H1 (cell line): ENCODE data around the gene ZNF555. TPM values are rescaled to one million over a fixed set of nuclear protein-coding genes. Genes with fewer than 3 reads are reported as not detected.

ENCODE experiments used
- CTCF ChIA-PET: fragments of 300-600 bp; sonication (Branson Sonifier 250); formaldehyde crosslinking; loops from one replicate; lab custom pipeline; 2021; ENCODE audit not compliant: partially characterized antibody; lab: Charles Lee
- POLR2A ChIA-PET: fragments of 300-600 bp; sonication (Branson Sonifier 250); formaldehyde crosslinking; loops from one replicate; lab custom pipeline; 2021; ENCODE audit warnings: inconsistent platforms; ENCODE audit not compliant: partially characterized antibody; lab: Charles Lee
- DNase-seq, 2 experiments: peaks; one replicate each; pipeline versions ENCODE4 v3.0.0 to v3.0.0-alpha.2; 2010 to 2022; ENCODE audit warnings: low spot score in 2 of 2, low read depth in 1 of 2, mixed read lengths in 1 of 2
- FAIRE-seq: peaks from 2 replicates; lab custom pipeline; 2011; peaks lifted over from hg19 to GRCh38; lab: Jason Lieb, UNC
- H2AFZ ChIP-seq: 2 replicates; pipeline ENCODE4 v1.8.1; 2012; ENCODE audit warnings: low read length, inconsistent platforms
- H2AK5ac ChIP-seq: 2 replicates; pipeline ENCODE4 v1.6.1; 2013; ENCODE audit warnings: low read depth, low read length
- H2BK120ac ChIP-seq: replicated peaks from 2 replicates; pipeline ENCODE3; 2013; ENCODE audit warnings: low read depth, low read length, inconsistent platforms
- H2BK12ac ChIP-seq: 2 replicates; pipeline ENCODE4 v1.6.1; 2013; ENCODE audit warnings: low read depth, low read length
- H2BK15ac ChIP-seq: 2 replicates; pipeline ENCODE4 v1.6.1; 2013; ENCODE audit warnings: low read length
- H2BK20ac ChIP-seq: 2 replicates; pipeline ENCODE4 v1.6.1; 2013; ENCODE audit warnings: low read length
- H2BK5ac ChIP-seq: 2 replicates; pipeline ENCODE4 v1.6.1; 2013; ENCODE audit warnings: low read depth, low read length
- H3K14ac ChIP-seq: 2 replicates; pipeline ENCODE4 v1.6.1; 2013; ENCODE audit warnings: inconsistent platforms; ENCODE audit not compliant: insufficient read length
- H3K18ac ChIP-seq: 2 replicates; pipeline ENCODE4 v1.6.1; 2013; ENCODE audit warnings: low read length; ENCODE audit errors: extremely low read depth
- H3K23ac ChIP-seq: 2 replicates; pipeline ENCODE4 v1.6.1; 2013; ENCODE audit warnings: inconsistent platforms; ENCODE audit not compliant: insufficient read length
- H3K23me2 ChIP-seq: 2 replicates; pipeline ENCODE4 v1.6.1; 2013; ENCODE audit warnings: low read depth, low read length
- H3K27ac ChIP-seq: 2 replicates; pipeline ENCODE4 v1.6.1; 2011; ENCODE audit warnings: low read depth, low read length, inconsistent platforms
- H3K27me3 ChIP-seq, 4 experiments: replicated peaks in 1 of 4; 1 replicate in 1 of 4; 2 replicates in 3 of 4; pipeline versions ENCODE4 v1.6.1 to v1.8.1; 2011 to 2013; ENCODE audit warnings: low read length in 3 of 4, mild to moderate bottlenecking in 3 of 4, inconsistent platforms in 2 of 4, mixed read lengths in 2 of 4, moderate library complexity in 1 of 4; ENCODE audit not compliant: control insufficient read depth in 3 of 4, insufficient read depth in 3 of 4; ENCODE audit errors: extremely low read depth in 1 of 4
- H3K36me3 ChIP-seq, 4 experiments: 2 replicates each; pipeline versions ENCODE4 v1.6.1 to v1.8.1; 2011 to 2013; ENCODE audit warnings: mild to moderate bottlenecking in 4 of 4, low read length in 3 of 4, moderate library complexity in 2 of 4, control low read depth in 1 of 4, inconsistent platforms in 1 of 4; ENCODE audit not compliant: insufficient read depth in 4 of 4, control insufficient read depth in 2 of 4
- H3K4ac ChIP-seq: replicated peaks from 2 replicates; pipeline ENCODE3; 2013; ENCODE audit warnings: low read length, low read depth, mixed read lengths, inconsistent platforms; ENCODE audit not compliant: insufficient read length
- H3K4me1 ChIP-seq, 4 experiments: replicated peaks in 1 of 4; 1 replicate in 1 of 4; 2 replicates in 3 of 4; pipeline versions ENCODE4 v1.6.1 to v1.8.1; 2011 to 2013; ENCODE audit warnings: low read length in 3 of 4, inconsistent platforms in 2 of 4, mixed read lengths in 1 of 4; ENCODE audit not compliant: insufficient read depth in 4 of 4, control insufficient read depth in 3 of 4
- H3K4me2 ChIP-seq, 2 experiments: 2 replicates each; pipeline versions ENCODE4 v1.6.1 to v1.8.1; 2011 to 2013; ENCODE audit warnings: low read depth in 2 of 2, low read length in 2 of 2, control low read depth in 1 of 2, inconsistent platforms in 1 of 2, mild to moderate bottlenecking in 1 of 2; ENCODE audit not compliant: insufficient read depth in 1 of 2
- H3K4me3 ChIP-seq, 4 experiments: fragments of 200-600, 300-600 bp in 1 of 4; sonication (generic), shearing (Covaris generic), sonication (Bioruptor Twin) in 1 of 4; 2 replicates each; pipeline versions ENCODE4 v1.5.1 to v1.8.1; 2011 to 2016; ENCODE audit warnings: low read length in 4 of 4, low read depth in 3 of 4, control low read depth in 2 of 4, inconsistent platforms in 2 of 4, mild to moderate bottlenecking in 2 of 4, mixed read lengths in 1 of 4, moderate library complexity in 1 of 4; ENCODE audit not compliant: insufficient read depth in 2 of 4; ENCODE audit errors: extremely low read depth in 1 of 4
- H3K56ac ChIP-seq: replicated peaks from 2 replicates; pipeline ENCODE3; 2013; ENCODE audit warnings: low read depth, mild to moderate bottlenecking, mixed read lengths, low read length, inconsistent platforms; ENCODE audit not compliant: insufficient read length
- H3K79me1 ChIP-seq: 2 replicates; pipeline ENCODE4 v1.6.1; 2013; ENCODE audit warnings: low read depth, low read length, control low read depth
- H3K79me2 ChIP-seq, 2 experiments: 2 replicates each; pipeline versions ENCODE4 v1.6.1 to v1.8.1; 2012 to 2013; ENCODE audit warnings: low read length in 2 of 2, mild to moderate bottlenecking in 2 of 2, inconsistent platforms in 1 of 2; ENCODE audit not compliant: insufficient read depth in 2 of 2, control insufficient read depth in 1 of 2
- H3K9ac ChIP-seq, 4 experiments: replicated peaks in 1 of 4; 1 replicate in 1 of 4; 2 replicates in 3 of 4; pipeline versions ENCODE4 v1.6.1 to v1.8.1; 2011 to 2013; ENCODE audit warnings: low read depth in 3 of 4, low read length in 3 of 4, control low read depth in 2 of 4, mild to moderate bottlenecking in 2 of 4, moderate library complexity in 2 of 4, inconsistent platforms in 1 of 4; ENCODE audit errors: extremely low read depth in 1 of 4
- H3K9me3 ChIP-seq, 2 experiments: 2 replicates each; pipeline versions ENCODE4 v1.6.1 to v1.8.1; 2012 to 2013; ENCODE audit warnings: mild to moderate bottlenecking in 2 of 2, moderate library complexity in 2 of 2, control low read depth in 1 of 2, inconsistent platforms in 1 of 2, low read depth in 1 of 2, low read length in 1 of 2, mixed read lengths in 1 of 2; ENCODE audit not compliant: insufficient read depth in 2 of 2
- H4K20me1 ChIP-seq, 2 experiments: replicated peaks in 1 of 2; 2 replicates each; pipeline versions ENCODE3 to v1.8.1; 2011 to 2013; ENCODE audit warnings: inconsistent platforms in 2 of 2, low read length in 2 of 2, mild to moderate bottlenecking in 1 of 2; ENCODE audit not compliant: insufficient read depth in 2 of 2, control insufficient read depth in 1 of 2
- H4K5ac ChIP-seq: 2 replicates; pipeline ENCODE4 v1.6.1; 2013; ENCODE audit warnings: low read length, low read depth, mixed read lengths, inconsistent platforms; ENCODE audit not compliant: insufficient read length
- H4K8ac ChIP-seq: 2 replicates; pipeline ENCODE4 v1.8.0; 2013; ENCODE audit warnings: mild to moderate bottlenecking, moderate library complexity, low read length, inconsistent platforms; ENCODE audit not compliant: insufficient read depth; ENCODE audit errors: extremely low read depth
- H4K91ac ChIP-seq: replicated peaks from 2 replicates; pipeline ENCODE3; 2013; ENCODE audit warnings: low read length, mixed read lengths, inconsistent platforms; ENCODE audit not compliant: insufficient read length
- SP4 ChIP-seq: IDR thresholded peaks from 2 replicates; pipeline ENCODE4 v1.6.1; 2012; ENCODE audit warnings: low read length, inconsistent platforms
- WGBS, 2 experiments: shearing (Covaris generic) in 1 of 2; methylation state at CpG; one replicate each; pipeline versions ENCODE4 v1.1.6 to v1.1.7; 2013 to 2015; ENCODE audit warnings: low lambda C conversion rate in 2 of 2, mixed read lengths in 2 of 2, inconsistent platforms in 1 of 2, low coverage in 1 of 2, missing lambda C conversion rate in 1 of 2; ENCODE audit not compliant: insufficient replicate concordance in 2 of 2, insufficient coverage in 1 of 2, insufficient read length in 1 of 2; ENCODE audit errors: extremely low coverage in 1 of 2, missing lambda C conversion rate in 1 of 2; 5-methylcytosine and 5-hydroxymethylcytosine counted together
- polyA plus RNA-seq, 7 experiments: library from polyadenylated mRNA; depleted of rRNA in 3 of 7; stranded (reverse) in 5 of 7; unstranded in 2 of 7; fragments of >200 nt in 5 of 7; fragments of 200-250 nt in 2 of 7; gene quantifications; 1 replicate in 5 of 7; 2 replicates in 1 of 7; 4 replicates in 1 of 7; pipeline versions ENCODE4 v1.2.1 to v1.2.3, GENCODE V29; 2011 to 2013; ENCODE audit warnings: missing spikeins in 2 of 7, mixed read lengths in 2 of 7
- total RNA-seq: library from RNA; stranded (reverse); fragmentation: NEBNext Ultra II Directional; extraction: Animal tissue kit (Norgen Biotek cat#: 25700); gene quantifications from 2 replicates; pipeline ENCODE4 v1.2.1, GENCODE V29; 2021

Gene ZNF555
- total and polyA plus RNA-seq, 2 of the 8 experiments (the other 6 are each of a cell fraction or from before 2014, with no cell fraction given): 1.6 to 5.7 TPM

DNA sequence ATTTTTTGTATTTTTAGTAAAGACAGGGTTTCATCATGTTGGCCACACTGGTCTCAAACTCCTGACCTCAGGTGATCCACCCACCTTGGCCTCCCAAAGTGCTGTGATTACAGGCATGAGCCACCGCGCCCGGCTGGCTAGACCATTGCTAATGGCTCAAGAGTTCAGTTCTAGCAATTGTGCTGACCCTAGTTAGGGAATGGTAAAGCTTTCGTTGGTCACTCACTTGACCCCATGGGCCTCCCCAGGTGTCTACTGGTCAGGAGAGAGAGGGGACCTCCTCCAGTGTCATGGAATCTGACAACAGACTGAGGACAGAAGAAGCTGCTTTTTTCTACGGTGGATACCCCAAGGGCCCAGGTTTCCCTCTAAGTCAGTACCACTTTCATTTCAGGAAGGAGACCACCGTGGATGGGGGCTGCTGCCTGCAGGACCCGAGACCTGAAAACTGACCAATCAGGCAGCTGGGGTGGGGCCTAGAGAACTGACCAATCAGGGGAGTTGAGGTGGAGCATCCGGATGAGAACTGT, 25.3 kb downstream of the ZNF555 start:
- no peak overlapping the region for H3K27ac ChIP-seq
- no peak overlapping the region for H2BK15ac ChIP-seq
- H3K4ac ChIP-seq: no peak overlapping the region
- H2AK5ac ChIP-seq: no peak overlapping the region
- H3K18ac ChIP-seq: no peak overlapping the region
- H3K79me1 ChIP-seq: no peaks in the 10 kb centered on the region
- no peaks in the 10 kb centered on the region for H3K23me2 ChIP-seq
- WGBS, 2 experiments: 73% methylated on average over 8 of the region's 8 CpGs; no CpG with 5 or more reads in 1 of the 2 experiments
- H2AFZ ChIP-seq: no peak overlapping the region
- no peak for FAIRE-seq
- no peaks in the 10 kb centered on the region for H3K4me1 ChIP-seq
- POLR2A ChIA-PET: no interaction called here
- no peak overlapping the region for H3K14ac ChIP-seq
- peaks cover 35 to 79% of the 10 kb centered on the region in 2 experiments for H3K9me3 ChIP-seq
- CTCF ChIA-PET: interaction anchor here (0.9 to 1.7 kb wide), 2 partner anchors 13 to 21 kb away, joined by 3 read pairs; no protein-coding TSS in a partner anchor
- no peak overlapping the region for H3K9ac ChIP-seq
- no peak overlapping the region for H3K56ac ChIP-seq
- no peaks in the 10 kb centered on the region; a peak in 1 of 8 replicates for H3K36me3 ChIP-seq
- no peaks in the 10 kb centered on the region for H3K27me3 ChIP-seq
- H3K4me3 ChIP-seq: no peak overlapping the region
- no peak overlapping the region for H2BK120ac ChIP-seq
- H3K23ac ChIP-seq: no peak overlapping the region
- no peaks in the 10 kb centered on the region for H3K79me2 ChIP-seq
- H4K20me1 ChIP-seq: no peaks in the 10 kb centered on the region
- no peak overlapping the region for H2BK12ac ChIP-seq
- DNase-seq: no peak
- no peak overlapping the region for H4K91ac ChIP-seq
- H4K8ac ChIP-seq: no peak overlapping the region
- TF ChIP-seq SP4: no peak
- TF ChIP-seq, all 59 proteins: peak for 0
- Histone ChIP-seq H2BK5ac (no peak overlapping the region), H4K5ac (no peak overlapping the region), H3K4me2 (no peak overlapping the region), H2BK20ac (no peak overlapping the region)
